HepG2 (cell line): ENCODE results near the gene IL17RB. TPM values are rescaled to one million over a fixed set of nuclear protein-coding genes. Genes with fewer than 3 reads are reported as not detected.
A peak's percentile ranks its signal among the peaks of the same experiment; 100 is the strongest.

ENCODE experiments used
- DDIT3 ChIP-seq: sonication (generic); formaldehyde crosslinking; IDR thresholded peaks from 2 replicates; pipeline ENCODE4 v1.4.0; 2020; ENCODE audit warnings: mild to moderate bottlenecking, missing genetic modification reagents
- ELF4 ChIP-seq: sonication (generic); formaldehyde crosslinking; IDR thresholded peaks from 2 replicates; pipeline ENCODE4 v1.5.0; 2020; ENCODE audit warnings: missing genetic modification reagents, mild to moderate bottlenecking, moderate library complexity, borderline replicate concordance
- EP300 ChIP-seq, 3 experiments: sonication (generic) in 1 of 3; formaldehyde crosslinking in 1 of 3; IDR thresholded peaks; 2 replicates each; pipeline versions ENCODE4 v1.5.1 to v1.6.1; 2011 to 2020; ENCODE audit warnings: low read depth in 2 of 3, low read length in 2 of 3, borderline replicate concordance in 1 of 3, improper control_type of control experiment in 1 of 3, mild to moderate bottlenecking in 1 of 3, missing genetic modification reagents in 1 of 3, moderate library complexity in 1 of 3
- MEIS1 ChIP-seq: sonication (generic); formaldehyde crosslinking; IDR thresholded peaks from 2 replicates; pipeline ENCODE4 v1.9.0; 2021; ENCODE audit warnings: mild to moderate bottlenecking, missing genetic modification reagents, moderate library complexity, borderline replicate concordance
- MEIS2 ChIP-seq: sonication (generic); formaldehyde crosslinking; IDR thresholded peaks from 2 replicates; pipeline ENCODE4 v1.9.0; 2021; ENCODE audit warnings: mild to moderate bottlenecking, missing genetic modification reagents
- RBM22 ChIP-seq: fragments of 200-400 bp; formaldehyde crosslinking; optimal IDR thresholded peaks from 2 replicates; pipeline ENCODE3; 2017; ENCODE audit warnings: mild to moderate bottlenecking, low read length, moderate library complexity
- RCOR2 ChIP-seq: IDR thresholded peaks from 2 replicates; pipeline ENCODE4 v1.6.1; 2016; ENCODE audit warnings: missing biosample characterization, missing genetic modification reagents
- RFXAP ChIP-seq: sonication (generic); formaldehyde crosslinking; IDR thresholded peaks from 2 replicates; pipeline ENCODE4 v1.4.0; 2020; ENCODE audit warnings: missing genetic modification reagents, borderline replicate concordance
- ZNF543 ChIP-seq: sonication (generic); formaldehyde crosslinking; IDR thresholded peaks from 2 replicates; pipeline ENCODE4 v1.4.0; 2020; ENCODE audit warnings: mild to moderate bottlenecking, missing genetic modification reagents
- ZNF687 ChIP-seq: sonication (generic); formaldehyde crosslinking; IDR thresholded peaks from 2 replicates; pipeline ENCODE4 v1.5.1; 2020; ENCODE audit warnings: mild to moderate bottlenecking, missing genetic modification reagents, moderate library complexity
- ZNF709 ChIP-seq: sonication (generic); formaldehyde crosslinking; IDR thresholded peaks from 2 replicates; pipeline ENCODE4 v1.5.0; 2020; ENCODE audit warnings: mild to moderate bottlenecking, missing genetic modification reagents
- ZNF747 ChIP-seq: sonication (generic); formaldehyde crosslinking; IDR thresholded peaks from 2 replicates; pipeline ENCODE4 v1.8.1; 2023; ENCODE audit warnings: missing genetic modification reagents, mild to moderate bottlenecking, borderline replicate concordance
- polyA plus RNA-seq, 8 experiments: library from polyadenylated mRNA; depleted of rRNA in 3 of 8; stranded (reverse) in 7 of 8; unstranded in 1 of 8; fragments of >200 nt; fragmentation: Illumina TruSeq in 4 of 8; extraction: Trizol in 4 of 8; gene quantifications; 2 replicates each; pipeline versions ENCODE4 v1.2.1 to v1.2.3, GENCODE V29; 2011 to 2016; ENCODE audit warnings: low read depth in 4 of 8, missing spikeins in 1 of 8, mixed read lengths in 1 of 8; ENCODE audit not compliant: insufficient read depth in 1 of 8
- total RNA-seq, 5 experiments: library from RNA; depleted of rRNA; stranded (reverse); fragments of >200 nt; fragmentation: Illumina TruSeq; extraction: Trizol; gene quantifications; 2 replicates each; pipeline ENCODE4 v1.2.3, GENCODE V29; 2016; ENCODE audit warnings: low read depth in 1 of 5
- TF ChIP-seq, protein P1 (sequence below): sonication (generic); formaldehyde crosslinking; IDR thresholded peaks from 2 replicates; pipeline ENCODE4 v1.5.0; 2020; ENCODE audit warnings: missing genetic modification reagents, mild to moderate bottlenecking, borderline replicate concordance
- TF ChIP-seq, protein P2 (sequence below): IDR thresholded peaks from 2 replicates; pipeline ENCODE4 v1.6.1; 2012; ENCODE audit warnings: inconsistent platforms
- TF ChIP-seq, protein P3 (sequence below), 2 experiments: sonication (generic) in 1 of 2; formaldehyde crosslinking in 1 of 2; IDR thresholded peaks; 2 replicates each; pipeline versions ENCODE4 v1.4.0 to v1.6.1; 2016 to 2020; ENCODE audit warnings: borderline replicate concordance in 1 of 2, low read depth in 1 of 2, mild to moderate bottlenecking in 1 of 2, missing genetic modification reagents in 1 of 2
- TF ChIP-seq, protein P4 (sequence below): sonication (generic); formaldehyde crosslinking; IDR thresholded peaks from 2 replicates; pipeline ENCODE4 v1.4.0; 2020; ENCODE audit warnings: missing genetic modification reagents, borderline replicate concordance

Gene IL17RB
- total and polyA plus RNA-seq, 2 of the 13 experiments (the other 11 are each of a cell fraction or from before 2014, with no cell fraction given), result 130 to 190 TPM

- peak; percentile 54; the same call in 1 of the 2 replicates for TF ChIP-seq ZNF709 (CRISPR knock-in tag)
- TF ChIP-seq RBM22, result no peak
- peak; percentile 78; the same call in 1 of the 2 replicates for TF ChIP-seq MEIS2 (CRISPR knock-in tag)
- peak; percentile 86 for TF ChIP-seq ZNF687 (CRISPR knock-in tag)
- TF ChIP-seq DDIT3 (CRISPR knock-in tag), result no peak
- TF ChIP-seq ELF4 (CRISPR knock-in tag), result peak; percentile 52; the same call in 1 of the 2 replicates
- TF ChIP-seq, protein P1, sequence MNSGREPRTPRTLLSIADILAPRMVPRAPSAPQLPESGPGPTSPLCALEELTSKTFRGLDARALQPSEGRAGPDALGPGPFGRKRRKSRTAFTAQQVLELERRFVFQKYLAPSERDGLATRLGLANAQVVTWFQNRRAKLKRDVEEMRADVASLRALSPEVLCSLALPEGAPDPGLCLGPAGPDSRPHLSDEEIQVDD (CRISPR knock-in tag), result no peak
- TF ChIP-seq RCOR2 (CRISPR knock-in tag), result no peak
- TF ChIP-seq, protein P2, sequence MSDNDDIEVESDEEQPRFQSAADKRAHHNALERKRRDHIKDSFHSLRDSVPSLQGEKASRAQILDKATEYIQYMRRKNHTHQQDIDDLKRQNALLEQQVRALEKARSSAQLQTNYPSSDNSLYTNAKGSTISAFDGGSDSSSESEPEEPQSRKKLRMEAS, result peak; percentile 83
- no peak for TF ChIP-seq ZNF543 (CRISPR knock-in tag)
- TF ChIP-seq, protein P3, sequence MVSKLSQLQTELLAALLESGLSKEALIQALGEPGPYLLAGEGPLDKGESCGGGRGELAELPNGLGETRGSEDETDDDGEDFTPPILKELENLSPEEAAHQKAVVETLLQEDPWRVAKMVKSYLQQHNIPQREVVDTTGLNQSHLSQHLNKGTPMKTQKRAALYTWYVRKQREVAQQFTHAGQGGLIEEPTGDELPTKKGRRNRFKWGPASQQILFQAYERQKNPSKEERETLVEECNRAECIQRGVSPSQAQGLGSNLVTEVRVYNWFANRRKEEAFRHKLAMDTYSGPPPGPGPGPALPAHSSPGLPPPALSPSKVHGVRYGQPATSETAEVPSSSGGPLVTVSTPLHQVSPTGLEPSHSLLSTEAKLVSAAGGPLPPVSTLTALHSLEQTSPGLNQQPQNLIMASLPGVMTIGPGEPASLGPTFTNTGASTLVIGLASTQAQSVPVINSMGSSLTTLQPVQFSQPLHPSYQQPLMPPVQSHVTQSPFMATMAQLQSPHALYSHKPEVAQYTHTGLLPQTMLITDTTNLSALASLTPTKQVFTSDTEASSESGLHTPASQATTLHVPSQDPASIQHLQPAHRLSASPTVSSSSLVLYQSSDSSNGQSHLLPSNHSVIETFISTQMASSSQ (IDR thresholded peaks at IDR 0.05; ENCODE audit: low read depth), result peak; percentile 50; the same call in 1 of the 2 replicates
- TF ChIP-seq, protein P3 (CRISPR knock-in tag; IDR thresholded peaks at IDR 0.05; ENCODE audit: borderline replicate concordance), result peak; percentile 84; the same call in 1 of the 2 replicates
- TF ChIP-seq RFXAP, result peak; percentile 86; the same call in 1 of the 2 replicates
- TF ChIP-seq, protein P4, sequence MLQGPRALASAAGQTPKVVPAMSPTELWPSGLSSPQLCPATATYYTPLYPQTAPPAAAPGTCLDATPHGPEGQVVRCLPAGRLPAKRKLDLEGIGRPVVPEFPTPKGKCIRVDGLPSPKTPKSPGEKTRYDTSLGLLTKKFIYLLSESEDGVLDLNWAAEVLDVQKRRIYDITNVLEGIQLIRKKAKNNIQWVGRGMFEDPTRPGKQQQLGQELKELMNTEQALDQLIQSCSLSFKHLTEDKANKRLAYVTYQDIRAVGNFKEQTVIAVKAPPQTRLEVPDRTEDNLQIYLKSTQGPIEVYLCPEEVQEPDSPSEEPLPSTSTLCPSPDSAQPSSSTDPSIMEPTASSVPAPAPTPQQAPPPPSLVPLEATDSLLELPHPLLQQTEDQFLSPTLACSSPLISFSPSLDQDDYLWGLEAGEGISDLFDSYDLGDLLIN (CRISPR knock-in tag), result no peak
- no peak for TF ChIP-seq EP300 (IDR thresholded peaks at IDR 0.05; ENCODE audit: low read depth in 2 of 2, low read length in 2 of 2)
- TF ChIP-seq EP300 (CRISPR knock-in tag; IDR thresholded peaks at IDR 0.05; ENCODE audit: borderline replicate concordance), result no peak
- TF ChIP-seq MEIS1 (CRISPR knock-in tag), result peak; percentile 78
- peak; percentile 78; the same call in 1 of the 2 replicates for TF ChIP-seq ZNF747 (CRISPR knock-in tag)
Measured at GRCh38 chr3:53891497-53892285, 45.3 kb downstream of the IL17RB start, which contains the start of gene SELENOK (continued).
